HG03460 (cell line): ENCODE results near the gene SOD2.
"Not testable (repeated sequence)": the region's sequence is repeated elsewhere in the genome, so short reads cannot be mapped to it uniquely, and the experiment has no call there.

ENCODE experiments used
- ATAC-seq: cut with Tn5 transposase; IDR thresholded peaks from one replicate; pipeline ENCODE4 v1.9.1; 2021; ENCODE audit not compliant: unreplicated experiment

Gene SOD2

GRCh38 chr6:159684013-159684304, 9.1 kb downstream of the SOD2 start:
- no peak for ATAC-seq

GRCh38 chr6:159682810-159683209, 10.2 kb downstream of the SOD2 start:
- no peak for ATAC-seq

- no peak for ATAC-seq
These were observed 10.7 kb downstream of the SOD2 start for GRCh38 chr6:159682295-159682694.

GRCh38 chr6:159681191-159681880, 11.7 kb downstream of the SOD2 start:
- ATAC-seq: no peak

GRCh38 chr6:159680104-159680503, 12.9 kb downstream of the SOD2 start:
- ATAC-seq: no peak

GRCh38 chr6:159679091-159680077, 13.7 kb downstream of the SOD2 start:
- ATAC-seq: no peak

GRCh38 chr6:159678574-159678973, 14.5 kb downstream of the SOD2 start:
- ATAC-seq: no peak

GRCh38 chr6:159677506-159678165, 15.4 kb downstream of the SOD2 start:
- no peak for ATAC-seq

- ATAC-seq: no peak
These were observed 16.0 kb downstream of the SOD2 start for GRCh38 chr6:159676890-159677505.

GRCh38 chr6:159676236-159676635, 16.8 kb downstream of the SOD2 start:
- ATAC-seq: not testable (repeated sequence)

GRCh38 chr6:159665868-159666635, 27.0 kb downstream of the SOD2 start:
- ATAC-seq: no peak

GRCh38 chr6:159663368-159663889, 29.6 kb downstream of the SOD2 start:
- ATAC-seq: not testable (repeated sequence)

GRCh38 chr6:159661977-159662376, 31.1 kb downstream of the SOD2 start:
- ATAC-seq: not testable (repeated sequence)

GRCh38 chr6:159655409-159655988, 37.5 kb downstream of the SOD2 start:
- ATAC-seq: no peak

GRCh38 chr6:159654483-159655098, 38.5 kb downstream of the SOD2 start:
- ATAC-seq: no peak

- no peak for ATAC-seq
These were observed 42.7 kb downstream of the SOD2 start for GRCh38 chr6:159650314-159650713.

- ATAC-seq: no peak
These were observed 43.6 kb downstream of the SOD2 start for GRCh38 chr6:159649441-159649840.

- peak; percentile 97 for ATAC-seq
These were observed 46.3 kb downstream of the SOD2 start for GRCh38 chr6:159646733-159647132.

GRCh38 chr6:159646116-159646515, 46.9 kb downstream of the SOD2 start:
- no peak for ATAC-seq
